Common myeloid progenitor, CD34-positive (primary cell): ENCODE results near the gene BGLAP.

Source experiments
- CTCF ChIA-PET: fragments of 350-600 bp; sonication (Branson Sonifier 250); formaldehyde crosslinking; loops from one replicate; lab custom pipeline; 2021; ENCODE audit warnings: antibody characterized with exemption; lab: Charles Lee
- POLR2A ChIA-PET: fragments of 350-600 bp; sonication (Branson Sonifier 250); formaldehyde crosslinking; loops from one replicate; lab custom pipeline; 2021; ENCODE audit warnings: antibody characterized with exemption; lab: Charles Lee
- DNase-seq, 3 donors: peaks; one replicate each; pipeline versions ENCODE4 v3.0.0 to v3.0.0-alpha.2; 2013
- H3K27ac ChIP-seq, 2 experiments: 1 replicate in 1 of 2; 2 replicates in 1 of 2; pipeline ENCODE4 v1.7.0; 2013; ENCODE audit warnings: inconsistent platforms in 2 of 2, low read length in 2 of 2, mild to moderate bottlenecking in 2 of 2, low read depth in 1 of 2, moderate library complexity in 1 of 2; ENCODE audit not compliant: severe bottlenecking in 2 of 2, insufficient read depth in 1 of 2, poor library complexity in 1 of 2
- H3K27me3 ChIP-seq, 5 experiments: replicated peaks in 2 of 5; 1 replicate in 3 of 5; 2 replicates in 2 of 5; pipeline versions ENCODE4 v1.6.1 to v1.7.0; 2013; ENCODE audit warnings: low read length in 4 of 5, mild to moderate bottlenecking in 2 of 5, moderate library complexity in 2 of 5, inconsistent platforms in 1 of 5; ENCODE audit not compliant: insufficient read depth in 5 of 5, control insufficient read depth in 4 of 5
- H3K36me3 ChIP-seq, 4 experiments: 1 replicate in 2 of 4; 2 replicates in 2 of 4; pipeline versions ENCODE4 v1.6.1 to v1.7.0; 2013; ENCODE audit warnings: low read length in 3 of 4, control low read depth in 1 of 4, mild to moderate bottlenecking in 1 of 4; ENCODE audit not compliant: control insufficient read depth in 4 of 4, insufficient read depth in 4 of 4
- H3K4me1 ChIP-seq, 4 experiments: 1 replicate in 3 of 4; 2 replicates in 1 of 4; pipeline versions ENCODE4 v1.6.1 to v1.7.1; 2013; ENCODE audit warnings: low read length in 3 of 4, mild to moderate bottlenecking in 3 of 4, control low read depth in 1 of 4, inconsistent platforms in 1 of 4, moderate library complexity in 1 of 4; ENCODE audit not compliant: control insufficient read depth in 4 of 4, insufficient read depth in 4 of 4; ENCODE audit errors: control extremely low read depth in 1 of 4
- H3K4me3 ChIP-seq, 7 experiments: 1 replicate in 4 of 7; 2 replicates in 3 of 7; pipeline versions ENCODE4 v1.5.1 to v1.7.0; 2013; ENCODE audit warnings: mild to moderate bottlenecking in 7 of 7, low read length in 6 of 7, moderate library complexity in 6 of 7, inconsistent platforms in 2 of 7, low read depth in 2 of 7, control low read depth in 1 of 7; ENCODE audit not compliant: insufficient read depth in 4 of 7, control insufficient read depth in 1 of 7; ENCODE audit errors: extremely low read depth in 1 of 7
- H3K9me3 ChIP-seq, 5 experiments: 1 replicate in 4 of 5; 2 replicates in 1 of 5; pipeline versions ENCODE4 v1.6.1 to v1.7.1; 2013; ENCODE audit warnings: low read length in 4 of 5, mild to moderate bottlenecking in 2 of 5, inconsistent platforms in 1 of 5, low read depth in 1 of 5, moderate library complexity in 1 of 5; ENCODE audit not compliant: control insufficient read depth in 4 of 5, insufficient read depth in 2 of 5; ENCODE audit errors: control extremely low read depth in 1 of 5
- WGBS: methylation state at CpG from one replicate; pipeline ENCODE4 v1.1.5; 2013; ENCODE audit not compliant: insufficient coverage; 5-methylcytosine and 5-hydroxymethylcytosine counted together

The BGLAP gene

GRCh38 chr1:156270314-156270713 lies 28.3 kb downstream of the BGLAP start:
- Histone ChIP-seq H3K27ac (no peak overlapping the region), H3K36me3 (peaks cover 44 to 89% (median 71%) of the 10 kb centered on the region in 4 experiments), H3K27me3 (no peaks in the 10 kb centered on the region), H3K4me3 (no peak overlapping the region), H3K4me1 (no peaks in the 10 kb centered on the region), H3K9me3 (no peaks in the 10 kb centered on the region)
- no peak for DNase-seq
- WGBS = 100% methylated on average over 1 of the region's 3 CpGs
- ChIA-PET POLR2A (no interaction called here), CTCF (interaction anchor here (2.0 kb wide), 1 partner anchor 10 kb away, joined by 6 read pairs; no protein-coding TSS in a partner anchor)

- CTCF ChIA-PET = interaction anchor here (1.0 kb wide), 1 partner anchor 16 kb away, joined by 3 read pairs; no protein-coding TSS in a partner anchor
- H3K9me3 ChIP-seq = no peaks in the 10 kb centered on the region
- no peak overlapping the region for H3K4me3 ChIP-seq
These were observed 34.5 kb downstream of the BGLAP start for GRCh38 chr1:156276532-156276931.

GRCh38 chr1:156276966-156277381 lies 35.0 kb downstream of the BGLAP start:
- Histone ChIP-seq H3K4me3 (no peak overlapping the region), H3K27ac (no peak overlapping the region), H3K9me3 (no peaks in the 10 kb centered on the region), H3K4me1 (peaks cover 5 to 12% (median 11%) of the 10 kb centered on the region in 4 experiments), H3K36me3 (peaks cover 21 to 77% (median 56%) of the 10 kb centered on the region in 4 experiments), H3K27me3 (no peaks in the 10 kb centered on the region)
- CTCF ChIA-PET = interaction anchor here (1.0 to 1.9 kb wide), 2 partner anchors 15 to 61 kb away, joined by 3 to 5 read pairs; partner anchors contain the start of genes CCT3 and TSACC
- 84% methylated on average over 6 of the region's 6 CpGs for WGBS
- DNase-seq = no peak
- POLR2A ChIA-PET = no interaction called here

More at GRCh38 chr1:156276532-156276931, 34.5 kb downstream of the BGLAP start:
- Histone ChIP-seq H3K27ac (no peak overlapping the region), H3K27me3 (no peaks in the 10 kb centered on the region), H3K36me3 (peaks cover 24 to 81% (median 58%) of the 10 kb centered on the region in 4 experiments), H3K4me1 (peaks cover 2 to 9% (median 7%) of the 10 kb centered on the region in 4 experiments)
- POLR2A ChIA-PET = no interaction called here
- no peak for DNase-seq

GRCh38 chr1:156279837-156280236 lies 37.9 kb downstream of the BGLAP start:
- 100% methylated on average over 1 of the region's 3 CpGs for WGBS

GRCh38 chr1:156281281-156281680 lies 39.3 kb downstream of the BGLAP start:
- WGBS = 50% methylated on average over 6 of the region's 8 CpGs
- no peaks in the 10 kb centered on the region for H3K27me3 ChIP-seq
- ChIA-PET POLR2A (no interaction called here), CTCF (interaction anchor here (0.7 to 3.0 kb wide), 4 partner anchors 10 to 153 kb away, joined by 3 to 13 read pairs (median 4); no protein-coding TSS in a partner anchor)
- peak; percentile 21 to 63 (median 47) for DNase-seq
- peaks cover 11 to 25% (median 21%) of the 10 kb centered on the region in 4 experiments for H3K4me1 ChIP-seq
- peaks cover 6 to 43% (median 26%) of the 10 kb centered on the region in 4 experiments for H3K36me3 ChIP-seq
- H3K9me3 ChIP-seq = no peaks in the 10 kb centered on the region
- H3K27ac ChIP-seq = peak overlapping the region in 1 of 2 experiments; percentile 95
- H3K4me3 ChIP-seq = peak overlapping the region in 6 of 7 experiments; percentile 86 to 98 (median 94)

More at GRCh38 chr1:156279837-156280236, 37.9 kb downstream of the BGLAP start:
- peaks cover 11 to 25% (median 21%) of the 10 kb centered on the region in 4 experiments for H3K4me1 ChIP-seq
- no peak overlapping the region for H3K4me3 ChIP-seq
- ChIA-PET CTCF (interaction anchor here (1.0 to 3.0 kb wide), 6 partner anchors 20 to 143 kb away, joined by 3 to 13 read pairs (median 3); no protein-coding TSS in a partner anchor), POLR2A (no interaction called here)
- peaks cover 6 to 49% (median 31%) of the 10 kb centered on the region in 4 experiments for H3K36me3 ChIP-seq
- H3K27me3 ChIP-seq = no peaks in the 10 kb centered on the region
- no peaks in the 10 kb centered on the region for H3K9me3 ChIP-seq
- no peak overlapping the region for H3K27ac ChIP-seq
- no peak for DNase-seq

GRCh38 chr1:156281693-156282478 lies 39.9 kb downstream of the BGLAP start:
- Histone ChIP-seq H3K36me3 (peaks cover 6 to 40% (median 22%) of the 10 kb centered on the region in 4 experiments), H3K4me1 (peaks cover 11 to 25% (median 21%) of the 10 kb centered on the region in 4 experiments), H3K9me3 (no peaks in the 10 kb centered on the region), H3K27me3 (no peaks in the 10 kb centered on the region), H3K27ac (peak overlapping the region; percentile 85 to 95), H3K4me3 (peak overlapping the region; percentile 48 to 98 (median 90))
- ChIA-PET CTCF (interaction anchor here (1.1 to 3.0 kb wide), 5 partner anchors 10 to 153 kb away, joined by 3 to 13 read pairs (median 6); no protein-coding TSS in a partner anchor), POLR2A (interaction anchor here (0.6 to 1.1 kb wide), 2 partner anchors 33 to 348 kb away, joined by 3 read pairs; no protein-coding TSS in a partner anchor)
- WGBS = 7% methylated on average over 12 of the region's 22 CpGs
- no peak for DNase-seq
